Measurements from ENCODE around the gene KCNG4.

Gene KCNG4

DNA sequence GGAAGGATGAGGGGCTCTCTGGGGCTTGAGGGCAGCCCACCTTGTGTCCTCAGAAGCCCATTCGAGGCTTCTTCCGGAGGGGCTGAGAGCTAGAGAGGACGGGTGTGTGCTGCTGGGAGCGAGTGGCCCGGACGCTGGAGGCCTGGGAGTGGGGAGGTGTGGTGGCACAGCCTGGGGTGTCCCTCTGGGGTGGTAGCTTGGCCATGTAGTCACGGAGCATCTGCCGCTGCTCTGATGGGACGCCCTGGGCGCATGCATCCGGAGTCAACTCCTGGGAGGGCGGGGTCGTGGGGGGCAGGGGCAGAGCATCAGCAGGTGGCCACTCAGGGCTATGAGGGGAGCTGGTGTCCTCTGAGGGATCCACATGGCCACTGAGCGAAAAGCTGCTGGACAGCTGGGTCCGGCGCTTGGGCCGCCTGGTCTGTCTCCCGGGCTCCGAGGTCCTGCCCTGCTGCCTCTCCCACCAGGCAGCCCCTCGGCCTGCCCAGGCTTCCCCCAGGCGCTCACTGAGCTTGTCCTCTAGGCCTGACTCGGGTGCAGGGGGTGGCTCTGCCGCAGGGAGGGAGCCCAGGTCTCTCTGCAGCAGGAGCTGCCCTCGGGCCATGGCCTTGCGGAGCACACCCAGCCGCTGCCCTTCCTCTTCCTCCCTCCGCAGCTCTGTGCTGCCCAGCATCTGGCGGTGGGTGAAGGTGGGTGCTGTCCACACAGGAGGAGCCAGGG lies 60.8 kb downstream of the KCNG4 start:
- in situ Hi-C loops (cut with HindIII; ENCODE audit: low pct_ligation_motif_present, low pct_unique_long_range_greater_than_20kb, low sequenced_read_pairs): no loop called here
- no peak for DNase-seq

DNA sequence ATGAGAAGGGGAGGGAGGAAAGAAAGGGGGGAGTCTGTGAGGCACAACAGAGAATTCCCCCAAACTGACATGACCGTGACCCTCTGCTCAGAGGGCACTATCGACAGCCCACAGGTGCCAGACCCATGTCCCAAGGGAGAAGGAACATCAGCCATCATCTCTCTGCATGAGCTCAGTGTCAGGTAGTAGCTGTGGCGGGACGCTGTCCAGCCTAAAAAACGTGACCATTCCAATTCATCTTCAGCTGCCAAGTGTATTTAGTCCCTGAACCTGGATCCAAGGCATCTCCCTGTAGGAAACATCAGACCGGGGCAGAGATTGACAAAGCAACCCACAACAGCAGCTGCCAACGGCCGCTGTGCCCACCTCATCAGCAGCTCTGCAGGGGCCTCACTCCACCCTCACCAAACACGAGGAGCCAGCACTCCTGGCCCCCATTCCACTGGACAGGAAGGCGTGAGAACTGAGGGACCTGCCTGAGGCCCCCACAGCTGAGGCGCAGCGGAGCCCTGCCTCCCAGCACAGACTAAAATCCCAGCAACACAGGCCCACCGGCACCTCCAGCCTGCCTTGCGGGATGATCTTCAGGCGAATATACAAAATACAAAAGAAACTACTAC lies 61.6 kb downstream of the KCNG4 start:
- DNase-seq: no peak
- in situ Hi-C loops (cut with HindIII; ENCODE audit: low pct_ligation_motif_present, low pct_unique_long_range_greater_than_20kb, low sequenced_read_pairs): no loop called here

DNA sequence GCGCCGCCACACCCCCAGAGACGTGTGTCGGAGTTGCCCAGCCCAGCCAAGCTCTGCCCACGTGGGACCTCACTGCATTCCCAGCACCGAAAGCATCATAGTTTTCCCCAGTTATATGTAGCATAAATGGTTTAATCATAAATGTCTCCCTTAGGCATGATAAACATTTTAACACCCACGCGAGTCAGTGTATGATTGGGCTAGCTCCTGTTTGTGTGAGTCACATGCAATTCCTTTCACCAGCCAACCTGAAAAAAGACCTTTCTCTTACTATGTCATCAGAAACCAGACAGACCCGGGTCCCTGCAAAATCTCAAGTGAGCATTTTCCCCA lies 62.1 kb downstream of the KCNG4 start:
- DNase-seq: peak; percentile 39
- in situ Hi-C loops (cut with HindIII; ENCODE audit: low pct_ligation_motif_present, low pct_unique_long_range_greater_than_20kb, low sequenced_read_pairs): no loop called here

- DNase-seq: no peak
- in situ Hi-C loops (cut with HindIII; ENCODE audit: low pct_ligation_motif_present, low pct_unique_long_range_greater_than_20kb, low sequenced_read_pairs): no loop called here
Observed at GRCh38 chr16:84176192-84177053, 63.4 kb downstream of the KCNG4 start.

- in situ Hi-C loops (cut with HindIII; ENCODE audit: low pct_ligation_motif_present, low pct_unique_long_range_greater_than_20kb, low sequenced_read_pairs): no loop called here
- DNase-seq: peak; percentile 44
Observed at GRCh38 chr16:84175350-84176081, 64.3 kb downstream of the KCNG4 start.

- DNase-seq: no peak
- in situ Hi-C loops (cut with HindIII; ENCODE audit: low pct_ligation_motif_present, low pct_unique_long_range_greater_than_20kb, low sequenced_read_pairs): no loop called here
Observed at GRCh38 chr16:84174396-84174795, 65.4 kb downstream of the KCNG4 start.

- DNase-seq: no peak
- in situ Hi-C loops (cut with HindIII; ENCODE audit: low pct_ligation_motif_present, low pct_unique_long_range_greater_than_20kb, low sequenced_read_pairs): no loop called here
Observed at GRCh38 chr16:84169765-84170310, 70.0 kb downstream of the KCNG4 start.

Measured in ACHN (cell line).